ENCODE measurements around the gene DYNC1I1. TPM values are rescaled to one million over a fixed set of nuclear protein-coding genes. Genes with fewer than 3 reads are reported as not detected.

Gene DYNC1I1
- total and polyA plus RNA-seq, 2 of the 4 experiments (the other 2 are of a cell fraction), result under 0.01 to 0.15 TPM

DNA sequence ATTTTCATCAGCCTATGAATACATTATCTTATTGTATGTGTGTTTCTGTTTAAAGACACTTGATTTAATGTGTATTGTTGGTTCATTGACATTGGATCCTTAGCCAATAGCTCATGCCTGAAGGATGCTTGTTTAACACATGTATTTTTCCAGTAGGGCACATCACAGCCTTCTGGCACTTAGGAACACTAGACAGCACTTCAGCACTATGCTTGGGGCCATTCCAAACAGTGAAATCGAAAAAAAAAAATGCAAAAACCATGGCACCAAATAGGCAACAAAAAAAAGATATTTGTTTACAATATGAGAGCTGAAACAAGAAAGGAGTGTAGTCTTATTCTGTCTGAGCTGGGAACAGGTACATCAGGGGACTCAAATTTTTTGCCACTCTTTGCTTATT lies 286.7 kb downstream of the DYNC1I1 start:
- TF ChIP-seq NFE2L2 (IDR thresholded peaks at IDR 0.05; ENCODE audit: low read depth, low read length) (no peak), CHD1 (IDR thresholded peaks at IDR 0.05; ENCODE audit: low read depth, low read length) (no peak), MAZ (IDR thresholded peaks at IDR 0.05; ENCODE audit: borderline replicate concordance, low read depth, low read length) (no peak), RAD21 (IDR thresholded peaks at IDR 0.05; ENCODE audit: low read length) (no peak), RFX5 (IDR thresholded peaks at IDR 0.05; ENCODE audit: low read depth, low read length) (no peak), USF2 (IDR thresholded peaks at IDR 0.05; ENCODE audit: low read depth, low read length) (no peak), CEBPB (IDR thresholded peaks at IDR 0.05; ENCODE audit: low read depth, low read length) (no peak), MXI1 (IDR thresholded peaks at IDR 0.05; ENCODE audit: borderline replicate concordance, low read depth, low read length) (no peak), BHLHE40 (IDR thresholded peaks at IDR 0.05; ENCODE audit: low read depth, low read length) (no peak), POLR2A (IDR thresholded peaks at IDR 0.05; ENCODE audit: low read depth, low read length) (no peak), FOS (IDR thresholded peaks at IDR 0.05; ENCODE audit: low read depth, low read length) (no peak), SMC3 (IDR thresholded peaks at IDR 0.05; ENCODE audit: low read depth, low read length) (no peak)
- TF ChIP-seq, protein P1, sequence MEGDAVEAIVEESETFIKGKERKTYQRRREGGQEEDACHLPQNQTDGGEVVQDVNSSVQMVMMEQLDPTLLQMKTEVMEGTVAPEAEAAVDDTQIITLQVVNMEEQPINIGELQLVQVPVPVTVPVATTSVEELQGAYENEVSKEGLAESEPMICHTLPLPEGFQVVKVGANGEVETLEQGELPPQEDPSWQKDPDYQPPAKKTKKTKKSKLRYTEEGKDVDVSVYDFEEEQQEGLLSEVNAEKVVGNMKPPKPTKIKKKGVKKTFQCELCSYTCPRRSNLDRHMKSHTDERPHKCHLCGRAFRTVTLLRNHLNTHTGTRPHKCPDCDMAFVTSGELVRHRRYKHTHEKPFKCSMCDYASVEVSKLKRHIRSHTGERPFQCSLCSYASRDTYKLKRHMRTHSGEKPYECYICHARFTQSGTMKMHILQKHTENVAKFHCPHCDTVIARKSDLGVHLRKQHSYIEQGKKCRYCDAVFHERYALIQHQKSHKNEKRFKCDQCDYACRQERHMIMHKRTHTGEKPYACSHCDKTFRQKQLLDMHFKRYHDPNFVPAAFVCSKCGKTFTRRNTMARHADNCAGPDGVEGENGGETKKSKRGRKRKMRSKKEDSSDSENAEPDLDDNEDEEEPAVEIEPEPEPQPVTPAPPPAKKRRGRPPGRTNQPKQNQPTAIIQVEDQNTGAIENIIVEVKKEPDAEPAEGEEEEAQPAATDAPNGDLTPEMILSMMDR (conservative IDR thresholded peaks at IDR 0.05; ENCODE audit: low read depth, low read length), result no peak
- TF ChIP-seq, protein P2, sequence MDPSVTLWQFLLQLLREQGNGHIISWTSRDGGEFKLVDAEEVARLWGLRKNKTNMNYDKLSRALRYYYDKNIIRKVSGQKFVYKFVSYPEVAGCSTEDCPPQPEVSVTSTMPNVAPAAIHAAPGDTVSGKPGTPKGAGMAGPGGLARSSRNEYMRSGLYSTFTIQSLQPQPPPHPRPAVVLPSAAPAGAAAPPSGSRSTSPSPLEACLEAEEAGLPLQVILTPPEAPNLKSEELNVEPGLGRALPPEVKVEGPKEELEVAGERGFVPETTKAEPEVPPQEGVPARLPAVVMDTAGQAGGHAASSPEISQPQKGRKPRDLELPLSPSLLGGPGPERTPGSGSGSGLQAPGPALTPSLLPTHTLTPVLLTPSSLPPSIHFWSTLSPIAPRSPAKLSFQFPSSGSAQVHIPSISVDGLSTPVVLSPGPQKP (IDR thresholded peaks at IDR 0.05; ENCODE audit: borderline replicate concordance, low read depth, low read length), result no peak
- H2AK5ac ChIP-seq (ENCODE audit: low read depth, low read length), result no peak overlapping the region
- H4K91ac ChIP-seq (ENCODE audit: insufficient read depth, low read depth, low read length), result no peak overlapping the region
- H3K27ac ChIP-seq (ENCODE audit: insufficient read depth, low read length), result no peak overlapping the region
- H3K36me3 ChIP-seq (ENCODE audit: control insufficient read depth, insufficient read depth, low read length), result no peaks in the 10 kb centered on the region
- no peak overlapping the region for H3K4ac ChIP-seq (ENCODE audit: low read depth, low read length)
- H3K14ac ChIP-seq (replicated peaks; ENCODE audit: low read depth, low read length), result no peak overlapping the region
- in situ Hi-C loops (cut with MboI; ENCODE audit: low sequenced_read_pairs), result no loop called here
- H2AFZ ChIP-seq (replicated peaks; ENCODE audit: low read length, poor library complexity), result no peak overlapping the region
- no peak overlapping the region for H2BK120ac ChIP-seq (ENCODE audit: low read depth, low read length)
- H3K27me3 ChIP-seq (ENCODE audit: control insufficient read depth, insufficient read depth, low read length), result peaks cover 5% of the 10 kb centered on the region
- POLR2A ChIA-PET (ENCODE audit: unreplicated experiment), result no interaction called here
- H2BK15ac ChIP-seq (ENCODE audit: low read depth, low read length), result no peak overlapping the region
- H3K4me1 ChIP-seq (ENCODE audit: control insufficient read depth, insufficient read depth, low read length), result no peaks in the 10 kb centered on the region
- H3K9ac ChIP-seq (ENCODE audit: low read depth, low read length), result no peak overlapping the region
- no peaks in the 10 kb centered on the region for H4K20me1 ChIP-seq (ENCODE audit: insufficient read depth, low read length)
- H3K4me2 ChIP-seq (ENCODE audit: low read depth, low read length), result no peak overlapping the region
- H3K4me3 ChIP-seq (ENCODE audit: insufficient read depth, low read depth, low read length), result no peak overlapping the region
- H3K18ac ChIP-seq (ENCODE audit: low read depth, low read length), result no peak overlapping the region
- no peaks in the 10 kb centered on the region for H3K9me1 ChIP-seq (ENCODE audit: insufficient read depth, low read length)
- no peak overlapping the region for H3K23ac ChIP-seq (ENCODE audit: low read depth, low read length)
- no peak overlapping the region for H2AK9ac ChIP-seq (replicated peaks; ENCODE audit: low read depth, low read length, poor library complexity)
- ATAC-seq (ENCODE audit: low read depth), result no peak
- no peak overlapping the region for H2BK20ac ChIP-seq (ENCODE audit: low read depth, low read length)
- H4K5ac ChIP-seq (ENCODE audit: low read depth, low read length), result no peak overlapping the region
- CTCF ChIA-PET, result interaction anchor here (0.6 kb wide), 1 partner anchor 386 kb away, joined by 4 read pairs; no protein-coding TSS in a partner anchor
- no CpG with 5 or more reads among the region's 1 CpG for WGBS, 2 experiments (ENCODE audit: extremely low coverage in 2 of 2, insufficient read length in 1 of 2)
- H3K56ac ChIP-seq (ENCODE audit: extremely low read depth, insufficient read depth, low read length), result no peak overlapping the region
- no peak for DNase-seq
- H4K8ac ChIP-seq (ENCODE audit: low read depth in 2 of 2, low read length in 2 of 2), result no peak overlapping the region
- dilution Hi-C loops (cut with HindIII; ENCODE audit: low sequenced_read_pairs, unreplicated experiment), result no loop called here
- intact Hi-C loops (cut with micrococcal nuclease), result no loop called here
- BruUV-seq (replicated peaks), result no TSS peak
- H3K79me1 ChIP-seq (ENCODE audit: low read depth in 1 of 2, low read length in 2 of 2), result no peaks in the 10 kb centered on the region
- no peak overlapping the region for H2BK5ac ChIP-seq (ENCODE audit: low read depth, low read length, poor library complexity, severe bottlenecking)
- no peaks in the 10 kb centered on the region for H3K9me3 ChIP-seq (ENCODE audit: control insufficient read depth, insufficient read depth, low read length)
